ENCODE results near the gene CHD6. TPM values are rescaled to one million over a fixed set of nuclear protein-coding genes. Genes with fewer than 3 reads are reported as not detected.

Gene CHD6
- total RNA-seq, 1 experiment from 2014 or later: 46.7 TPM

- CTCF ChIA-PET: no interaction called here
Measured at GRCh38 chr20:41619360-41620100, 1.4 kb upstream of the CHD6 start.

DNA sequence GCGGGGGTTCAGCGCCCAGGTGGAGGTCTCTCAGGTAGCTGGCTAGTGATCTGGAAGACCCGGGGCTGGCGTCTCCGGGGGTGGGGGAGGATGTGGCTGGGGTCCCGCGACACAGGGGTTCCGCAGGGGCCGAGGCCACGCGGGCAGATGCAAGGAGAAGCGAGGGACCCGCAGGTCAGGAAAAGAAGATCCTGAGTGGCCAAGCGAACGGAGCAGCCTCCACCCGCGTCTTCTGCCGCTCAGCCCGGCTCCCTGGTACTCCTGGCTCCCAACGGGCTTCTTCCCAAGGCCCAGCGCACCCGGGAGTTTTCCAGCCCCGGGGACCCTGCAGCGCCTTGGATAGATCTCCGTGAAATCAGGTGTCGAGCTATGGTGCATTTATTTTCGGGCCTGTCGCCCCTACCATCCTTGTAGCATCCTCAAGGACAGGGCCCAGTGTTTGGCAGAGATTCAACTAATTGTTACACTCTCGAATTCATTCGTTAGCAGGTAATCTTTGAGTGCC lies 682 bp upstream of the CHD6 start:
- BruUV-seq (replicated peaks): no TSS peak
- POLR2A ChIA-PET (ENCODE audit: low non-redundant PET): interaction anchor here (0.5 to 0.7 kb wide), 4 partner anchors 9 to 1839 kb away, joined by 3 to 26 read pairs (median 12); no protein-coding TSS in a partner anchor

More at GRCh38 chr20:41619360-41620100, 1.4 kb upstream of the CHD6 start:
- DNase-seq (ENCODE audit: low spot score): no peak
- no peak overlapping the region for H3K27ac ChIP-seq (ENCODE audit: low read depth, low read length, poor library complexity, severe bottlenecking)
- no peaks in the 10 kb centered on the region for H3K9me3 ChIP-seq (ENCODE audit: low read depth, low read length, poor library complexity, severe bottlenecking)
- H3K4me1 ChIP-seq (ENCODE audit: insufficient read depth, low read length, poor library complexity, severe bottlenecking): peaks cover 30% of the 10 kb centered on the region
- TF ChIP-seq EZH2 (IDR thresholded peaks at IDR 0.05; ENCODE audit: borderline replicate concordance, low read depth, low read length, poor library complexity, severe bottlenecking): no peak
- TF ChIP-seq, protein P1, sequence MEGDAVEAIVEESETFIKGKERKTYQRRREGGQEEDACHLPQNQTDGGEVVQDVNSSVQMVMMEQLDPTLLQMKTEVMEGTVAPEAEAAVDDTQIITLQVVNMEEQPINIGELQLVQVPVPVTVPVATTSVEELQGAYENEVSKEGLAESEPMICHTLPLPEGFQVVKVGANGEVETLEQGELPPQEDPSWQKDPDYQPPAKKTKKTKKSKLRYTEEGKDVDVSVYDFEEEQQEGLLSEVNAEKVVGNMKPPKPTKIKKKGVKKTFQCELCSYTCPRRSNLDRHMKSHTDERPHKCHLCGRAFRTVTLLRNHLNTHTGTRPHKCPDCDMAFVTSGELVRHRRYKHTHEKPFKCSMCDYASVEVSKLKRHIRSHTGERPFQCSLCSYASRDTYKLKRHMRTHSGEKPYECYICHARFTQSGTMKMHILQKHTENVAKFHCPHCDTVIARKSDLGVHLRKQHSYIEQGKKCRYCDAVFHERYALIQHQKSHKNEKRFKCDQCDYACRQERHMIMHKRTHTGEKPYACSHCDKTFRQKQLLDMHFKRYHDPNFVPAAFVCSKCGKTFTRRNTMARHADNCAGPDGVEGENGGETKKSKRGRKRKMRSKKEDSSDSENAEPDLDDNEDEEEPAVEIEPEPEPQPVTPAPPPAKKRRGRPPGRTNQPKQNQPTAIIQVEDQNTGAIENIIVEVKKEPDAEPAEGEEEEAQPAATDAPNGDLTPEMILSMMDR (conservative IDR thresholded peaks at IDR 0.05; ENCODE audit: low read depth, low read length): no peak
- no peaks in the 10 kb centered on the region for H3K27me3 ChIP-seq (replicated peaks; ENCODE audit: insufficient read depth, low read depth, low read length, poor library complexity)
- POLR2A ChIA-PET (ENCODE audit: low non-redundant PET): interaction anchor here (0.5 kb wide), 1 partner anchor 1839 kb away, joined by 14 read pairs; no protein-coding TSS in a partner anchor
- intact Hi-C loops (cut with micrococcal nuclease; ENCODE audit: unreplicated experiment): no loop called here
- peak overlapping the region; percentile 66 for H3K4me3 ChIP-seq (ENCODE audit: low read depth, low read length, poor library complexity, severe bottlenecking)
- BruUV-seq (replicated peaks): no TSS peak
- H3K36me3 ChIP-seq (ENCODE audit: insufficient read depth, low read length, poor library complexity, severe bottlenecking): no peaks in the 10 kb centered on the region

DNA sequence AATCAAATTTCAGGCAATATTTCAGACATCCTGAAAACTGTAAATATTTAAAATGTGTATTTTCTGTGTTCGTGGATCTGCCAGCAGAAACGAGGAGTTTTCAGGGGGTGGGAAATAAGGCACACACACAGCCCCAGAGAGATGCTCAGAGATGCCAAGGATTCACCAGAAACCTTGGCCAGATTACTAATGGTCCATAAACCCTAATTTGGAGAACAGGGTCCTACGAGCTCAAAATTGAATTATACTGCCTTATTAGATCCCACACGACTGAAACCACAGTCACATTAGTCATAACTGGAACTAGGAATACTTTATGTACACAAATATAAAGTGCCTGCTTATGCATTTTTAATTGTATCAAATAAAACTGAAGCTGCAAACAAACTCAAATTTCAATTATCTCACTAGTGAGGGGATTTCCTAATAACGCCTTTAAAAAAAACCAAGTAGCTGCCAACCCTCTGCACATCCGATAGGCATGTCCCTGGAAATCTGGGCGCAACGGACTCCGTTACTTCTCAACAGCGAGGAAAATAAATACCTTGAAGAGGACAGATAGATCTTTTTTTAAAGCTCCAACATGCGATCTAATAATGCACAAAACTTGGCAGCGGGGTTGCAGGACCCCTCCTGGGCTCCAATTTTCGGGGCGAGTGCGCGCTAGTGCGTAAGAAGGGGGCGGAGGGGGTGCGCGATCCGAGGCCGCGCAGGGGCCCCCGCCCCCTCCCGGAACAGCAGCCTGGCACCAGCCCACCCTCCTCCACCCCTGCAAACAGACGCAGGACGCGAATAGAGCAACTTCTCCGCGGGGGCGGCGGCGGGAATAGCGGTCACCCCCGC lies 897 bp downstream of the CHD6 start:
- POLR2A ChIA-PET (ENCODE audit: low non-redundant PET): interaction anchor here (0.6 kb wide), 1 partner anchor 245 kb away, joined by 3 read pairs; no protein-coding TSS in a partner anchor
- H3K4me1 ChIP-seq (ENCODE audit: insufficient read depth, low read length, poor library complexity, severe bottlenecking): peaks cover 52% of the 10 kb centered on the region
- intact Hi-C loops (cut with micrococcal nuclease; ENCODE audit: unreplicated experiment): no loop called here
- H3K4me3 ChIP-seq (ENCODE audit: low read depth, low read length, poor library complexity, severe bottlenecking): peak overlapping the region; percentile 66
- DNase-seq (ENCODE audit: low spot score): peak; percentile 59
- H3K36me3 ChIP-seq (ENCODE audit: insufficient read depth, low read length, poor library complexity, severe bottlenecking): no peaks in the 10 kb centered on the region
- TSS peak; percentile 35 for BruUV-seq (replicated peaks)
- peak overlapping the region; percentile 51 for H3K27ac ChIP-seq (ENCODE audit: low read depth, low read length, poor library complexity, severe bottlenecking)
- CTCF ChIA-PET: no interaction called here
- no peaks in the 10 kb centered on the region for H3K9me3 ChIP-seq (ENCODE audit: low read depth, low read length, poor library complexity, severe bottlenecking)
- no peak for TF ChIP-seq EZH2 (IDR thresholded peaks at IDR 0.05; ENCODE audit: borderline replicate concordance, low read depth, low read length, poor library complexity, severe bottlenecking)
- TF ChIP-seq, protein P1 (conservative IDR thresholded peaks at IDR 0.05; ENCODE audit: low read depth, low read length): no peak
- H3K27me3 ChIP-seq (replicated peaks; ENCODE audit: insufficient read depth, low read depth, low read length, poor library complexity): no peaks in the 10 kb centered on the region

More for the DNA sequence above, 682 bp upstream of the CHD6 start:
- DNase-seq (ENCODE audit: low spot score): peak; percentile 30
- no peaks in the 10 kb centered on the region for H3K9me3 ChIP-seq (ENCODE audit: low read depth, low read length, poor library complexity, severe bottlenecking)
- H3K4me3 ChIP-seq (ENCODE audit: low read depth, low read length, poor library complexity, severe bottlenecking): peak overlapping the region; percentile 66
- no peak overlapping the region for H3K27ac ChIP-seq (ENCODE audit: low read depth, low read length, poor library complexity, severe bottlenecking)
- CTCF ChIA-PET: interaction anchor here (0.7 kb wide), 1 partner anchor 79 kb away, joined by 3 read pairs; no protein-coding TSS in a partner anchor
- no peaks in the 10 kb centered on the region for H3K27me3 ChIP-seq (replicated peaks; ENCODE audit: insufficient read depth, low read depth, low read length, poor library complexity)
- TF ChIP-seq, protein P1 (conservative IDR thresholded peaks at IDR 0.05; ENCODE audit: low read depth, low read length): no peak
- TF ChIP-seq EZH2 (IDR thresholded peaks at IDR 0.05; ENCODE audit: borderline replicate concordance, low read depth, low read length, poor library complexity, severe bottlenecking): no peak
- H3K36me3 ChIP-seq (ENCODE audit: insufficient read depth, low read length, poor library complexity, severe bottlenecking): no peaks in the 10 kb centered on the region
- intact Hi-C loops (cut with micrococcal nuclease; ENCODE audit: unreplicated experiment): no loop called here
- H3K4me1 ChIP-seq (ENCODE audit: insufficient read depth, low read length, poor library complexity, severe bottlenecking): peaks cover 37% of the 10 kb centered on the region

Data from A673 (cell line).